Ishikawa (cell line): ENCODE measurements around the gene SLC6A19.

Experiments used
- CEBPB ChIP-seq: IDR thresholded peaks from 2 replicates; pipeline ENCODE4 v1.6.1; 2012
- EP300 ChIP-seq: IDR thresholded peaks from 2 replicates; pipeline ENCODE4 v1.6.1; 2012; ENCODE audit warnings: borderline replicate concordance
- TAF1 ChIP-seq: IDR thresholded peaks from 2 replicates; pipeline ENCODE4 v1.6.1; 2012; ENCODE audit warnings: low read depth, mild to moderate bottlenecking
- TF ChIP-seq, protein P1 (sequence below): IDR thresholded peaks from 2 replicates; pipeline ENCODE4 v1.6.1; 2012

GRCh38 chr5:1218351-1219080 is 17.1 kb downstream of the SLC6A19 start:
- TF ChIP-seq TAF1 (no peak), EP300 (no peak), CEBPB (no peak)
- TF ChIP-seq, protein P1, sequence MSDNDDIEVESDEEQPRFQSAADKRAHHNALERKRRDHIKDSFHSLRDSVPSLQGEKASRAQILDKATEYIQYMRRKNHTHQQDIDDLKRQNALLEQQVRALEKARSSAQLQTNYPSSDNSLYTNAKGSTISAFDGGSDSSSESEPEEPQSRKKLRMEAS = no peak
